ENCODE data around the gene BIRC3. TPM values are rescaled to one million over a fixed set of nuclear protein-coding genes. Genes with fewer than 3 reads are reported as not detected.

Gene BIRC3
- total RNA-seq, 1 donor from 2014 or later = 2.8 TPM

DNA sequence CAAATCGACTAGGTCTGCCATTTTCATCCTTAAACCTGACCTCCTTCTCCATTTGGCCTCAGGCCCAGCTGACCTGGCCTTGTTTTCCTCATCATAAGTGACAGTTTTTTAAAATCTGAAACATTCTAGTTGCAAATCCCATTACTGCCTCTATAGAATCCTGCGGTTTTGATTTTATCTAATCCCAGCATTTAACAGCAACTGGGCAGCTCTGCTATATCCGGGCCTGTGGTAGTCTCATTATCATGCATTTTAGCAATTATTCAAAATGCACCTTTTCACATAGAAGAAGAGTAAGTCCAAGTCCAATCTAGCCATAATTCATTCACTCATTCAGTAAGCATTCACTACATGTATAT lies 28.6 kb upstream of the BIRC3 start:
- H3K27me3 ChIP-seq = no peaks in the 10 kb centered on the region
- DNase-seq (ENCODE audit: low spot score in 2 of 2) = no peak
- peaks cover 11 to 17% of the 10 kb centered on the region in 2 donors for H3K4me1 ChIP-seq
- TF ChIP-seq, protein P1, sequence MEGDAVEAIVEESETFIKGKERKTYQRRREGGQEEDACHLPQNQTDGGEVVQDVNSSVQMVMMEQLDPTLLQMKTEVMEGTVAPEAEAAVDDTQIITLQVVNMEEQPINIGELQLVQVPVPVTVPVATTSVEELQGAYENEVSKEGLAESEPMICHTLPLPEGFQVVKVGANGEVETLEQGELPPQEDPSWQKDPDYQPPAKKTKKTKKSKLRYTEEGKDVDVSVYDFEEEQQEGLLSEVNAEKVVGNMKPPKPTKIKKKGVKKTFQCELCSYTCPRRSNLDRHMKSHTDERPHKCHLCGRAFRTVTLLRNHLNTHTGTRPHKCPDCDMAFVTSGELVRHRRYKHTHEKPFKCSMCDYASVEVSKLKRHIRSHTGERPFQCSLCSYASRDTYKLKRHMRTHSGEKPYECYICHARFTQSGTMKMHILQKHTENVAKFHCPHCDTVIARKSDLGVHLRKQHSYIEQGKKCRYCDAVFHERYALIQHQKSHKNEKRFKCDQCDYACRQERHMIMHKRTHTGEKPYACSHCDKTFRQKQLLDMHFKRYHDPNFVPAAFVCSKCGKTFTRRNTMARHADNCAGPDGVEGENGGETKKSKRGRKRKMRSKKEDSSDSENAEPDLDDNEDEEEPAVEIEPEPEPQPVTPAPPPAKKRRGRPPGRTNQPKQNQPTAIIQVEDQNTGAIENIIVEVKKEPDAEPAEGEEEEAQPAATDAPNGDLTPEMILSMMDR (IDR thresholded peaks at IDR 0.05) = no peak
- no peaks in the 10 kb centered on the region for H3K36me3 ChIP-seq
- H3K9me3 ChIP-seq = no peaks in the 10 kb centered on the region
- H3K27ac ChIP-seq = peak overlapping the region in 1 of 2 donors; percentile 41
- H3K4me3 ChIP-seq = no peak overlapping the region
- intact Hi-C loops (cut with DNase I) = loop anchor here (2.0 to 5.0 kb wide), 5 partner anchors 28 to 379 kb away; partner anchors contain the start of genes BIRC2, BIRC3 and TMEM123

GRCh38 chr11:102289592-102289991 lies 27.7 kb upstream of the BIRC3 start:
- intact Hi-C loops (cut with DNase I) = loop anchor here (2.0 to 5.0 kb wide), 5 partner anchors 27 to 378 kb away; partner anchors contain the start of genes BIRC2, BIRC3 and TMEM123
- TF ChIP-seq, protein P1 (IDR thresholded peaks at IDR 0.05) = no peak
- DNase-seq (ENCODE audit: low spot score in 2 of 2) = no peak
- H3K27ac ChIP-seq = peak overlapping the region in 1 of 2 donors; percentile 41
- no peak overlapping the region for H3K4me3 ChIP-seq
- H3K4me1 ChIP-seq = peaks cover 11 to 20% of the 10 kb centered on the region in 2 donors
- H3K27me3 ChIP-seq = no peaks in the 10 kb centered on the region
- no peaks in the 10 kb centered on the region for H3K36me3 ChIP-seq
- H3K9me3 ChIP-seq = no peaks in the 10 kb centered on the region

- no peaks in the 10 kb centered on the region for H3K27me3 ChIP-seq
- peaks cover 11 to 20% of the 10 kb centered on the region in 2 donors for H3K4me1 ChIP-seq
- TF ChIP-seq, protein P1 (IDR thresholded peaks at IDR 0.05) = no peak
- no peaks in the 10 kb centered on the region for H3K9me3 ChIP-seq
- intact Hi-C loops (cut with DNase I) = no loop called here
- no peaks in the 10 kb centered on the region for H3K36me3 ChIP-seq
- DNase-seq (ENCODE audit: low spot score in 2 of 2) = no peak
- no peak overlapping the region for H3K4me3 ChIP-seq
- H3K27ac ChIP-seq = no peak overlapping the region
These were observed 25.5 kb upstream of the BIRC3 start for GRCh38 chr11:102291831-102292230.

DNA sequence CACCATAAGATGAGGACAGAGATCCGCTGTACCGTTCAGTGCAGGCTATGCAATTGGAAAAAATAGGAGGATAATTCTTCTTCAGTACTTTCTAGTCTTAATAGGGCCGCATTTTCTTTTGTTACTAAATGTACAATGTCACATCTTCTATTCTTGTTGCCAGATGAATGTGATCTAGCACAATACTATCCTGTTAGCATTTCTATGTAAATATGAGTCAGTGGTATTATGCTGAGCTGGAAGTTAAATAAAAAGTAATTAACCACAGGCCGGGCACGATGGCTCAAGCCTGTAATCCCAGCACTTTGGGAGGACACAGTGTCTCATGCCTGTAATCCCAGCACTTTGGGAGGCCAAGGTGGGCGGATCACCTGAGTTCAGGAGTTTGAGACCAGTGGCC lies 24.4 kb upstream of the BIRC3 start:
- no peaks in the 10 kb centered on the region for H3K27me3 ChIP-seq
- no peak for DNase-seq (ENCODE audit: low spot score in 2 of 2)
- no peak overlapping the region for H3K27ac ChIP-seq
- peaks cover 11 to 20% of the 10 kb centered on the region in 2 donors for H3K4me1 ChIP-seq
- no peak overlapping the region for H3K4me3 ChIP-seq
- TF ChIP-seq, protein P1 (IDR thresholded peaks at IDR 0.05) = no peak
- intact Hi-C loops (cut with DNase I) = no loop called here
- H3K36me3 ChIP-seq = no peaks in the 10 kb centered on the region
- no peaks in the 10 kb centered on the region for H3K9me3 ChIP-seq

DNA sequence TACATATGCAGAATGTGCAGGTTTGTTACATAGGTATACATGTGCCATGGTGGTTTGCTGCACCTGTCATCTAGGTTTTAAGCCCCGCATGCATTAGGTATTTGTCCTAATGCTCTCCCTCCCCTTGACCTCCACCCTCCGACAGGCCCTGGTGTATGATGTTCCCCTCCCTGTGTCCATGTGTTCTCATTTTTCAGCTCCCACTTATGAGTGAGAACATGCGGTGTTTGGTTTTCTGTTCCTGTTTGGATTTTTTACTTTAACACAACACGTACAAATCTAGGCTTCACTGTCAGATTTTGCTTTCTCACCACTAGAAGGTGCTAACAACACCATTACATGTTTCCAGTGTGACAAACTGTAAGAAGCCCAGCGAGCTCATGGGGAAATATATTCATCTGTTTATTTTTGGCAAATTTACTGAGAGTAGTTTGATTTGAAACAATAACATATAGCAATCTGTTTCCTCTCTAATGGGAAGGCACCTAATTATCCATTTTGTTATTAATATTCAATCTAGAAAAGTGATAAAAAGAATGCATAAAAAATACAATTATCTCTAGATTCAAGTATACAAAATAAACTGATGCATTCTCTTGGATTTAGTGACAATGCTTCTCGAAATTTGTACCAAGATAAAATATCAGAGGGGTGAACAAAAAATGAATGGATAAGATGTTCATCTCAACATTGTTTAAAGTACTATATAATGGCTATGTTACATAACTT lies 23.2 kb upstream of the BIRC3 start:
- intact Hi-C loops (cut with DNase I) = no loop called here
- Histone ChIP-seq H3K4me1 (peaks cover 5 to 10% of the 10 kb centered on the region in 2 donors), H3K4me3 (no peak overlapping the region), H3K27ac (no peak overlapping the region), H3K36me3 (no peaks in the 10 kb centered on the region), H3K27me3 (no peaks in the 10 kb centered on the region), H3K9me3 (no peaks in the 10 kb centered on the region)
- TF ChIP-seq, protein P1 (IDR thresholded peaks at IDR 0.05) = peak; percentile 39 to 71 (median 70)
- DNase-seq (ENCODE audit: low spot score in 2 of 2) = no peak

All from ascending aorta (tissue), 2 donors.